Measurements from ENCODE around the gene ID1. TPM values are rescaled to one million over a fixed set of nuclear protein-coding genes. Genes with fewer than 3 reads are reported as not detected.

The ID1 gene
- total and polyA plus RNA-seq, 2 of the 13 experiments (the other 11 are each of a cell fraction or from before 2014, with no cell fraction given), result 320 to 419 TPM

DNA sequence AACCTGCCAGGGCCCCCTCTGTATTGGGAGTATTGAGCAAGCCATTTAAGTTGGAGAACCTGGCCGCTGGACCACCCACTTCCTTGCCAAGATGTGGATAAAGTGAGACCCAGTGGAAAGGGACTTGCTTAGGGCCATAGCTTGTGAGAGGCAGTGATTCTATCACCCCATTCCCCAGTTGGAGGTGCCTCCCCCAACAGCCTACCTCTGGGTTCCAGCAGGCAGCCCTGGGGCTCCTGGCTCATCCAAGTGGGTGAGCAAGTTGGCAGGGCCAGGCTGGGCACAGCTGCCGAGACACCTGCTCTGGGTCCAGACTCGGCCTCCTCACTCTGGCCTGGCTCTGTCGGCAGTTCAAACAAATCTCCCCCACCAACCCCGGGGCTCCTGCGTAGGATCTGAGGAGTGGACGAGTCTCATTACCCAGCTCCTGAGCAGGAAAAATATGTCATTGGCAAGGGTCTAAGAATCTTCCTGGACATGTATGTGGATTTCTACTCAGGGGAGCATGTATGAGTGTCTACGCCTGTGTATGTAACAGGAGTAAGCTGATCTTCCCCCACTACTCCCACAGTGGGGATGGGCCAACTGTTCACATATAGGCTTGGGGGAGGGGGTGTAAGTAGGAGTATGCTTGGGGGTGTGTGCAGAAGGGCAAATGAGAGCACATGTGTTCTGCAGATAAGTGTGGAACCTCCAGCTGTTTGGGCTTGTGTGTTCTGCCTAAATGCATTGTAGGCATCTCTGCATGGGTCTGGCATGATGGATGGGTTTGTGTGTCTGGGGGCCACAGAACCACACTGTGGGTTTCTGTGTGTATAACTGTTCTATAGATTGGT lies 1.9 kb downstream of the ID1 start (continued):
- TF ChIP-seq RFX3 (CRISPR knock-in tag; IDR thresholded peaks at IDR 0.05) (0 out of 2 replicates have a peak, but pooled peaks have one; percentile 24), RFXANK (CRISPR knock-in tag; IDR thresholded peaks at IDR 0.05) (0 out of 2 replicates have a peak, but pooled peaks have one; percentile 55), HMG20B (CRISPR knock-in tag; conservative IDR thresholded peaks at IDR 0.05) (peak; percentile 41; the same call in 1 of the 2 replicates), SRSF9 (IDR thresholded peaks at IDR 0.05; ENCODE audit: borderline replicate concordance, insufficient read depth, low read depth, low read length, poor library complexity, severe bottlenecking) (no peak), PCBP2 (optimal IDR thresholded peaks at IDR 0.05; ENCODE audit: low read depth, low read length, poor library complexity, severe bottlenecking) (peak; percentile 99), ZNF44 (CRISPR knock-in tag; IDR thresholded peaks at IDR 0.05) (peak; percentile 51; the same call in 1 of the 2 replicates), FLYWCH1 (CRISPR knock-in tag; IDR thresholded peaks at IDR 0.05) (peak; percentile 61; the same call in 1 of the 2 replicates), ZNF276 (CRISPR knock-in tag; IDR thresholded peaks at IDR 0.05; ENCODE audit: low read depth) (no peak; the same call in 1 of the 2 replicates), IRX3 (CRISPR knock-in tag; IDR thresholded peaks at IDR 0.05; ENCODE audit: borderline replicate concordance, low read depth) (no peak), ZNF768 (CRISPR knock-in tag; IDR thresholded peaks at IDR 0.05) (peak; percentile 76), NPAS2 (CRISPR knock-in tag; IDR thresholded peaks at IDR 0.05; ENCODE audit: borderline replicate concordance) (no peak), ZNF331 (CRISPR knock-in tag; IDR thresholded peaks at IDR 0.05) (peak; percentile 65), ARID2 (CRISPR knock-in tag; IDR thresholded peaks at IDR 0.05; ENCODE audit: borderline replicate concordance) (no peak; the same call in 1 of the 2 replicates), ZNF850 (CRISPR knock-in tag; conservative IDR thresholded peaks at IDR 0.05) (no peak; the same call in 1 of the 2 replicates), ZNF761 (CRISPR knock-in tag; conservative IDR thresholded peaks at IDR 0.05) (peak; percentile 57; the same call in 1 of the 2 replicates), KLF13 (CRISPR knock-in tag; IDR thresholded peaks at IDR 0.05) (no peak), PTBP1 (IDR thresholded peaks at IDR 0.05; ENCODE audit: low read depth, low read length, poor library complexity, severe bottlenecking) (peak; percentile 99)
- TF ChIP-seq, protein P1, sequence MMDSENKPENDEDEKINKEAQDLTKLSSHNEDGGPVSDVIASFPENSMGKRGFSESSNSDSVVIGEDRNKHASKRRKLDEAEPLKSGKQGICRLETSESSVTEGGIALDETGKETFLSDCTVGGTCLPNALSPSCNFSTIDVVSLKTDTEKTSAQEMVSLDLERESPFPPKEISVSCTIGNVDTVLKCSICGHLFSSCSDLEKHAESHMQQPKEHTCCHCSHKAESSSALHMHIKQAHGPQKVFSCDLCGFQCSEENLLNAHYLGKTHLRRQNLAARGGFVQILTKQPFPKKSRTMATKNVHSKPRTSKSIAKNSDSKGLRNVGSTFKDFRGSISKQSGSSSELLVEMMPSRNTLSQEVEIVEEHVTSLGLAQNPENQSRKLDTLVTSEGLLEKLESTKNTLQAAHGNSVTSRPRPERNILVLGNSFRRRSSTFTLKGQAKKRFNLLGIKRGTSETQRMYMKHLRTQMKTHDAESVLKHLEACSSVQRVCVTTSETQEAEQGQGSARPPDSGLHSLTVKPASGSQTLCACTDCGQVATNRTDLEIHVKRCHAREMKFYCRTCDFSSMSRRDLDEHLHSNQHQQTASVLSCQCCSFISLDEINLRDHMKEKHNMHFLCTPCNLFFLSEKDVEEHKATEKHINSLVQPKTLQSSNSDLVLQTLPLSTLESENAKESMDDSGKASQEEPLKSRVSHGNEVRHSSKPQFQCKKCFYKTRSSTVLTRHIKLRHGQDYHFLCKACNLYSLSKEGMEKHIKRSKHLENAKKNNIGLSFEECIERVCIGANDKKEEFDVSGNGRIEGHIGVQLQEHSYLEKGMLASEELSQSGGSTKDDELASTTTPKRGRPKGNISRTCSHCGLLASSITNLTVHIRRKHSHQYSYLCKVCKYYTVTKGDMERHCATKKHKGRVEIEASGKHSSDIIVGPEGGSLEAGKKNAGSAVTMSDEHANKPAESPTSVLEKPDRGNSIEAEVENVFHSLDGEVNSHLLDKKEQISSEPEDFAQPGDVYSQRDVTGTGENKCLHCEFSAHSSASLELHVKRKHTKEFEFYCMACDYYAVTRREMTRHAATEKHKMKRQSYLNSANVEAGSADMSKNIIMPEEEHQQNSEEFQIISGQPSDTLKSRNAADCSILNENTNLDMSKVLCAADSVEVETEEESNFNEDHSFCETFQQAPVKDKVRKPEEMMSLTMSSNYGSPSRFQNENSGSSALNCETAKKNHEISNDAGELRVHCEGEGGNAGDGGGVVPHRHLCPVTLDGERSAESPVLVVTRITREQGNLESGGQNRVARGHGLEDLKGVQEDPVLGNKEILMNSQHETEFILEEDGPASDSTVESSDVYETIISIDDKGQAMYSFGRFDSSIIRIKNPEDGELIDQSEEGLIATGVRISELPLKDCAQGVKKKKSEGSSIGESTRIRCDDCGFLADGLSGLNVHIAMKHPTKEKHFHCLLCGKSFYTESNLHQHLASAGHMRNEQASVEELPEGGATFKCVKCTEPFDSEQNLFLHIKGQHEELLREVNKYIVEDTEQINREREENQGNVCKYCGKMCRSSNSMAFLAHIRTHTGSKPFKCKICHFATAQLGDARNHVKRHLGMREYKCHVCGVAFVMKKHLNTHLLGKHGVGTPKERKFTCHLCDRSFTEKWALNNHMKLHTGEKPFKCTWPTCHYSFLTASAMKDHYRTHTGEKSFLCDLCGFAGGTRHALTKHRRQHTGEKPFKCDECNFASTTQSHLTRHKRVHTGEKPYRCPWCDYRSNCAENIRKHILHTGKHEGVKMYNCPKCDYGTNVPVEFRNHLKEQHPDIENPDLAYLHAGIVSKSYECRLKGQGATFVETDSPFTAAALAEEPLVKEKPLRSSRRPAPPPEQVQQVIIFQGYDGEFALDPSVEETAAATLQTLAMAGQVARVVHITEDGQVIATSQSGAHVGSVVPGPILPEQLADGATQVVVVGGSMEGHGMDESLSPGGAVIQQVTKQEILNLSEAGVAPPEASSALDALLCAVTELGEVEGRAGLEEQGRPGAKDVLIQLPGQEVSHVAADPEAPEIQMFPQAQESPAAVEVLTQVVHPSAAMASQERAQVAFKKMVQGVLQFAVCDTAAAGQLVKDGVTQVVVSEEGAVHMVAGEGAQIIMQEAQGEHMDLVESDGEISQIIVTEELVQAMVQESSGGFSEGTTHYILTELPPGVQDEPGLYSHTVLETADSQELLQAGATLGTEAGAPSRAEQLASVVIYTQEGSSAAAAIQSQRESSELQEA (CRISPR knock-in tag; IDR thresholded peaks at IDR 0.05; ENCODE audit: not compliant biosample characterization), result peak; percentile 73
- TF ChIP-seq, protein P2, sequence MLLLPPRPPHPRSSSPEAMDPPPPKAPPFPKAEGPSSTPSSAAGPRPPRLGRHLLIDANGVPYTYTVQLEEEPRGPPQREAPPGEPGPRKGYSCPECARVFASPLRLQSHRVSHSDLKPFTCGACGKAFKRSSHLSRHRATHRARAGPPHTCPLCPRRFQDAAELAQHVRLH (CRISPR knock-in tag; IDR thresholded peaks at IDR 0.05; ENCODE audit: borderline replicate concordance, low read depth), result peak; percentile 85; the same call in 1 of the 2 replicates

All from HepG2 (cell line).